ENCODE data around the gene TOMM40.
"Not testable (repeated sequence)": the region's sequence is repeated elsewhere in the genome, so short reads cannot be mapped to it uniquely, and the experiment has no call there.

TOMM40 gene

GRCh38 chr19:44900328-44901244 lies 9.5 kb downstream of the TOMM40 start:
- no peak for DNase-seq

DNA sequence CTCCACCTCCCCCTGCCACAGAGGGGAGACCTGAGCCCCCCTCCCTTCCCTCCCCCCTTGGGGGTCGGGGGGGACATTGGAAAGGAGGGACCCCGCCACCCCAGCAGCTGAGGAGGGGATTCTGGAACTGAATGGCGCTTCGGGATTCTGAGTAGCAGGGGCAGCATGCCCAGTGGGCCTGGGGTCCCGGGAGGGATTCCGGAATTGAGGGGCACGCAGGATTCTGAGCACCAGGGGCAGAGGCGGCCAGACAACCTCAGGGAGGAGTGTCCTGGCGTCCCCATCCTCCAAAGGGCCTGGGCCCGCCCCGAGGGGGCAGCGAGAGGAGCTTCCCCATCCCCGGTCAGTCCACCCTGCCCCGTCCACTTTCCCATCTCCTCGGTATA lies 12.2 kb downstream of the TOMM40 start:
- DNase-seq = no peak

DNA sequence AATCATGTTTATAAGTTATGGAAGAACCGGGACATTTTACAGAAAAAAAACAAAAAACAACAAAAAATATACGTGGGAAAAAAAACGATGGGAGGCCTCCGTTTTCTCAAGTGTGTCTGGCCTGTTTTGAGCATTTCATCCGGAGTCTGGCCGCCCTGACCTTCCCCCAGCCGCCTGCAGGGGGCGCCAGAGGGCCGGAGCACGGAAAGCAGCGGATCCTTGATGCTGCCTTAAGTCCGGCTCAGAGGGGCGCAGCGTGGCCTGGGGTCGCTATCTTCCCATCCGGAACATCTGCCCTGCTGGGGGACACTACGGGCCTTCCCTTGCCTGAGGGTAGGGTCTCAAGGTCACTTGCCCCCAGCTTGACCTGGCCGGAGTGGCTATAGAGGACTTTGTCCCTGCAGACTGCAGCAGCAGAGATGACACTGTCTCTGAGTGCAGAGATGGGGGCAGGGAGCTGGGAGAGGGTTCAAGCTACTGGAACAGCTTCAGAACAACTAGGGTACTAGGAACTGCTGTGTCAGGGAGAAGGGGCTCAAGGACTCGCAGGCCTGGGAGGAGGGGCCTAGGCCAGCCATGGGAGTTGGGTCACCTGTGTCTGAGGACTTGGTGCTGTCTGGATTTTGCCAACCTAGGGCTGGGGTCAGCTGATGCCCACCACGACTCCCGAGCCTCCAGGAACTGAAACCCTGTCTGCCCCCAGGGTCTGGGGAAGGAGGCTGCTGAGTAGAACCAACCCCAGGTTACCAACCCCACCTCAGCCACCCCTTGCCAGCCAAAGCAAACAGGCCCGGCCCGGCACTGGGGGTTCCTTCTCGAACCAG lies 12.8 kb downstream of the TOMM40 start:
- DNase-seq = peak; percentile 66

DNA sequence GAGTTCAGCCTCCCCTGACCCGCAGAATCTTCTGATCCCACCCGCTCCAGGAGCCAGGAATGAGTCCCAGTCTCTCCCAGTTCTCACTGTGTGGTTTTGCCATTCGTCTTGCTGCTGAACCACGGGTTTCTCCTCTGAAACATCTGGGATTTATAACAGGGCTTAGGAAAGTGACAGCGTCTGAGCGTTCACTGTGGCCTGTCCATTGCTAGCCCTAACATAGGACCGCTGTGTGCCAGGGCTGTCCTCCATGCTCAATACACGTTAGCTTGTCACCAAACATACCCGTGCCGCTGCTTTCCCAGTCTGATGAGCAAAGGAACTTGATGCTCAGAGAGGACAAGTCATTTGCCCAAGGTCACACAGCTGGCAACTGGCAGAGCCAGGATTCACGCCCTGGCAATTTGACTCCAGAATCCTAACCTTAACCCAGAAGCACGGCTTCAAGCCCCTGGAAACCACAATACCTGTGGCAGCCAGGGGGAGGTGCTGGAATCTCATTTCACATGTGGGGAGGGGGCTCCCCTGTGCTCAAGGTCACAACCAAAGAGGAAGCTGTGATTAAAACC lies 13.5 kb downstream of the TOMM40 start:
- DNase-seq = peak; percentile 32

- DNase-seq = no peak
Observed at GRCh38 chr19:44905437-44906160, 14.5 kb downstream of the TOMM40 start, which contains the start of gene APOE. APOE (plus strand) TSS chr19:44905796; CDS start chr19:44906625, 829 bp downstream.

GRCh38 chr19:44907613-44908012 lies 16.6 kb downstream of the TOMM40 start:
- no peak for DNase-seq

DNA sequence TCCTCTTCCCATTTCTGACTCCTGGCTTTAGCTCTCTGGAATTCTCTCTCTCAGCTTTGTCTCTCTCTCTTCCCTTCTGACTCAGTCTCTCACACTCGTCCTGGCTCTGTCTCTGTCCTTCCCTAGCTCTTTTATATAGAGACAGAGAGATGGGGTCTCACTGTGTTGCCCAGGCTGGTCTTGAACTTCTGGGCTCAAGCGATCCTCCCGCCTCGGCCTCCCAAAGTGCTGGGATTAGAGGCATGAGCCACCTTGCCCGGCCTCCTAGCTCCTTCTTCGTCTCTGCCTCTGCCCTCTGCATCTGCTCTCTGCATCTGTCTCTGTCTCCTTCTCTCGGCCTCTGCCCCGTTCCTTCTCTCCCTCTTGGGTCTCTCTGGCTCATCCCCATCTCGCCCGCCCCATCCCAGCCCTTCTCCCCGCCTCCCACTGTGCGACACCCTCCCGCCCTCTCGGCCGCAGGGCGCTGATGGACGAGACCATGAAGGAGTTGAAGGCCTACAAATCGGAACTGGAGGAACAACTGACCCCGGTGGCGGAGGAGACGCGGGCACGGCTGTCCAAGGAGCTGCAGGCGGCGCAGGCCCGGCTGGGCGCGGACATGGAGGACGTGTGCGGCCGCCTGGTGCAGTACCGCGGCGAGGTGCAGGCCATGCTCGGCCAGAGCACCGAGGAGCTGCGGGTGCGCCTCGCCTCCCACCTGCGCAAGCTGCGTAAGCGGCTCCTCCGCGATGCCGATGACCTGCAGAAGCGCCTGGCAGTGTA lies 17.2 kb downstream of the TOMM40 start:
- no peak for DNase-seq

DNA sequence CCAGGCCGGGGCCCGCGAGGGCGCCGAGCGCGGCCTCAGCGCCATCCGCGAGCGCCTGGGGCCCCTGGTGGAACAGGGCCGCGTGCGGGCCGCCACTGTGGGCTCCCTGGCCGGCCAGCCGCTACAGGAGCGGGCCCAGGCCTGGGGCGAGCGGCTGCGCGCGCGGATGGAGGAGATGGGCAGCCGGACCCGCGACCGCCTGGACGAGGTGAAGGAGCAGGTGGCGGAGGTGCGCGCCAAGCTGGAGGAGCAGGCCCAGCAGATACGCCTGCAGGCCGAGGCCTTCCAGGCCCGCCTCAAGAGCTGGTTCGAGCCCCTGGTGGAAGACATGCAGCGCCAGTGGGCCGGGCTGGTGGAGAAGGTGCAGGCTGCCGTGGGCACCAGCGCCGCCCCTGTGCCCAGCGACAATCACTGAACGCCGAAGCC lies 17.8 kb downstream of the TOMM40 start:
- no peak for DNase-seq

DNA sequence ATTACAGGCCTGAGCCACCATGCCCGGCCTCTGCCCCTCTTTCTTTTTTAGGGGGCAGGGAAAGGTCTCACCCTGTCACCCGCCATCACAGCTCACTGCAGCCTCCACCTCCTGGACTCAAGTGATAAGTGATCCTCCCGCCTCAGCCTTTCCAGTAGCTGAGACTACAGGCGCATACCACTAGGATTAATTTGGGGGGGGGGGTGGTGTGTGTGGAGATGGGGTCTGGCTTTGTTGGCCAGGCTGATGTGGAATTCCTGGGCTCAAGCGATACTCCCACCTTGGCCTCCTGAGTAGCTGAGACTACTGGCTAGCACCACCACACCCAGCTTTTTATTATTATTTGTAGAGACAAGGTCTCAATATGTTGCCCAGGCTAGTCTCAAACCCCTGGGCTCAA lies 18.7 kb downstream of the TOMM40 start:
- DNase-seq = no peak

GRCh38 chr19:44911896-44912295 lies 20.8 kb downstream of the TOMM40 start:
- DNase-seq = not testable (repeated sequence)

DNA sequence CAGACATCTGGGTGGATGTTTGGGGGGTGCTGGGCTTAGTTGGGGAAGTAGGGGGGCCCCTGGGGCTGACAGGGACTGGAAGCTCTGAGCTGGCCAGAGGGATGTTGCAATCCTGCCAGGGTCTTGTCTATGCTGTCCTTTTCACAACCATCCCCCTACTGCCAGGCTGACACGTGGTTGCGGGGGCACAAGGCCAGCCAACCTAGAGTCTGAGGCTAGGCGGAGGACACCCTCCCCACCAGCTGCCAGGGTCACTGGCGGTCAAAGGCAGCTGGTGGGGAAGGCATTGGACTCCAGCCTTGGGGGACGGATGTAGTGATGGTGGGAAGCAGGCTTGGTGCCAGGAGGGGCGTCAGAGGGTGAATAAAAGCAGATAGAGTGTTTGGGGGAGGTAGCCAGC lies 21.8 kb downstream of the TOMM40 start:
- peak; percentile 72 for DNase-seq

GRCh38 chr19:44913512-44914432 lies 22.7 kb downstream of the TOMM40 start:
- peak; percentile 40 for DNase-seq

DNA sequence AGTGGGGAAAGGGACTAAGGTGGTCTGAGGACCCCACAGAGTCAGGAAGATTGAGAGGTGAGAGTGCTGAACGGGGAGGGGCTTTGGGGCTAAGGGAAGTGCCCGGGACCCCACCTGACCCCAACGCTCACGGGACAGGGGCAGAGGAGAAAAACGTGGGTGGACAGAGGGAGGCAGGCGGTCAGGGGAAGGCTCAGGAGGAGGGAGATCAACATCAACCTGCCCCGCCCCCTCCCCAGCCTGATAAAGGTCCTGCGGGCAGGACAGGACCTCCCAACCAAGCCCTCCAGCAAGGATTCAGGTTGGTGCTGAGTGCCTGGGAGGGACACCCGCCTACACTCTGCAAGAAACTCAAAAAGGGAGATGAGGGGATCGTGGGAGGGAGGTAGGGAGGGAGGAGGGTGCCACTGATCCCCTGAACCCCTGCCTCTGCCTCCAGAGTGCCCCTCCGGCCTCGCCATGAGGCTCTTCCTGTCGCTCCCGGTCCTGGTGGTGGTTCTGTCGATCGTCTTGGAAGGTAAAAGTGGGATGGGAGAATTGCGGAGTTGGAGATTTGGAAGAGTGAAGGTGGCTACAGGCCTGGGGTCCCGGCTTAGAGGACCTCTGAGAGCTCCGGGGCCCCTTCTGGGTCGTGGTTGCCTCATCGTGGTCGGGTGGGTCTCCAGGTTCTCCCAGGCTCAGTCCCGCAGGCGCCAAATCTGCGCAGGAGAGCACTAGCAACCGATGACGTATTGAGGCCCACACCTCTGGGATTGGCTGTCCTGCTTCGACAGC lies 23.6 kb downstream of the TOMM40 start, which contains the start of gene APOC1:
TSS of gene APOC1 (plus strand) at position 176 of the 774 bp plus-strand sequence. CDS start at position 460, 284 bp downstream.
- DNase-seq = peak; percentile 83

GRCh38 chr19:44924243-44924725 lies 33.2 kb downstream of the TOMM40 start:
- DNase-seq = no peak

DNA sequence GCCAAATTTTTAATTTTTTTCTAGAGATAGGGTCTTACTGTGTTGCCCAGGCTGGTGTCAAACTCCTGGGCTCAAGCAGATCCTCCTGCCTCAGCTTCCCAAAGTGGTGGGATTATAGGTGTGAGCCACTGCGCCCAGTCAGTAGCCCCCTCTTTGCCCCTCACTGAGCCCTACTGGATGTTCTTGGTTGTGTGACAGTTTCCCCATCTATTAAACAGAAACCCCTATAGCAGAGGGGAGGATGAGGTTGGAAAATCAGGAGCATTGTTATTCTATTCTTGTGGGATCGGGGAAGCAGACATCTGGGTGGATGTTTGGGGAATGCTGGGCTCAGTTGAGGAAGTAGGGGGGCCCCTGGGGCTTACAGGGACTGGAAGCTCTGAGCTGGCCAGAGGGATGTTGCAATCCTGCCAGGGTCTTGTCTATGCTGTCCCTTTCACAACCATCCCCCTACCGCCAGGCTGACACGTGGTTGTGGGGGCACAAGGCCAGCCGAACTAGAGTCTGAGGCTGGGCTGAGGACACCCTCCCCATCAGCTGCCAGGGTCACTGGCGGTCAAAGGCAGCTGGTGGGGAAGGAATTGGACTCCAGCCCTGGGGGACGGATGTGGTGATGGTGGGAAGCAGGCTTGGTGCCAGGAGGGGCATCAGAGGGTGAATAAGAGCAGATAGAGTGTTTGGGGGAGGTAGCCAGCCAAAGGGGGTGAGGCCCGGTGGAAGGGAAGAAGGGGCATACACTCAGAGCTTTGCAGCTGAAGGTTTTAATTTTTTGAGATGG lies 34.2 kb downstream of the TOMM40 start:
- DNase-seq = peak; percentile 98

- DNase-seq = not testable (repeated sequence)
Observed at GRCh38 chr19:44926245-44927077, 35.4 kb downstream of the TOMM40 start.

GRCh38 chr19:44927746-44928145 lies 36.7 kb downstream of the TOMM40 start:
- DNase-seq = no peak

DNA sequence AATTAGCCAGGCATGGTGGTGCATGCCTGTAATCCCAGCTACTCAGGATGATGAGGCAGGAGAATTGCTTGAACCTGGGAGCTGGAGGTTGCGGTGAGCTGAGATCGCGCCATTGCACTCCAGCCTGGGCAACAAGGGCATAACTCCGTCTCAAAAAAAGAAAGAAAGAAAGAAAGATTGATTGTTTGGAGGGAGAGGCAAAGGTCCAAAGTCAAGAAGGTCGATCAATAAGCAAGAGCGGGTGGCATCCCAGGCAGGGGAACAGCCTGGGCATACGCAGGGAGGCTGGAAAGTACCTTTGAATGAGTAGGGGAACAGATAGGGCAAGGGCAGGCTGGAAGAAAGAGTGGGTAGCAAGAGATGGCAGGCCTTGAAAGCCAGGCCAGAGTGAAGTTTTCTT lies 39.0 kb downstream of the TOMM40 start:
- DNase-seq = no peak
